Fibroblast of villous mesenchyme (primary cell): Measurements from ENCODE around the gene HBP1. TPM values are rescaled to one million over a fixed set of nuclear protein-coding genes. Genes with fewer than 3 reads are reported as not detected.
"Not testable (repeated sequence)": the region's sequence is repeated elsewhere in the genome, so short reads cannot be mapped to it uniquely, and the experiment has no call there.

Experiments used
- DNase-seq: peaks from one replicate; pipeline ENCODE4 v3.0.0-alpha.2; 2010; ENCODE audit warnings: low read depth
- H3K4me3 ChIP-seq: 2 replicates; pipeline ENCODE4 v1.5.1; 2011; ENCODE audit warnings: low read depth, mild to moderate bottlenecking, low read length
- CTCF ChIP-seq: IDR thresholded peaks from 2 replicates; pipeline ENCODE4 v1.5.1; 2012; ENCODE audit warnings: low read depth, mild to moderate bottlenecking, low read length; ENCODE audit not compliant: insufficient read depth
- total RNA-seq: library from RNA; depleted of rRNA; stranded (reverse); fragments of >200 nt; gene quantifications from 2 replicates; pipeline ENCODE4 v1.2.3, GENCODE V29; 2012

Gene HBP1
- total RNA-seq, 1 donor: 66.9 TPM

- TF ChIP-seq CTCF: no peak
- DNase-seq: no peak
- no peak overlapping the region for H3K4me3 ChIP-seq
Measured at GRCh38 chr7:107154826-107155225, 14.0 kb upstream of the HBP1 start.

GRCh38 chr7:107155726-107156125 lies 13.1 kb upstream of the HBP1 start:
- H3K4me3 ChIP-seq, DNase-seq: not testable (repeated sequence)

- no peak for TF ChIP-seq CTCF
- DNase-seq: no peak
- no peak overlapping the region for H3K4me3 ChIP-seq
Measured at GRCh38 chr7:107157091-107157490, 11.7 kb upstream of the HBP1 start.

GRCh38 chr7:107158028-107158427 lies 10.8 kb upstream of the HBP1 start:
- no peak for TF ChIP-seq CTCF
- no peak for DNase-seq
- H3K4me3 ChIP-seq: no peak overlapping the region

- no peak for DNase-seq
- no peak for TF ChIP-seq CTCF
- no peak overlapping the region for H3K4me3 ChIP-seq
Measured at GRCh38 chr7:107160389-107160788, 8.4 kb upstream of the HBP1 start.

- no peak for DNase-seq
- no peak overlapping the region for H3K4me3 ChIP-seq
- no peak for TF ChIP-seq CTCF
Measured at GRCh38 chr7:107161415-107161814, 7.4 kb upstream of the HBP1 start.

- no peak for TF ChIP-seq CTCF
- no peak for DNase-seq
- no peak overlapping the region for H3K4me3 ChIP-seq
Measured at GRCh38 chr7:107162475-107162874, 6.3 kb upstream of the HBP1 start.
